ENCODE results near the gene LIN9.

GRCh38 chr1:226253933-226254332 is 55.0 kb downstream of the LIN9 start:
- TF ChIP-seq CTCF (IDR thresholded peaks at IDR 0.05), result no peak
- no peak for TF ChIP-seq POLR2A (IDR thresholded peaks at IDR 0.05)
